22Rv1 (cell line): ENCODE measurements around the gene DAP3.
"Not testable (repeated sequence)": the region's sequence is repeated elsewhere in the genome, so short reads cannot be mapped to it uniquely, and the experiment has no call there.

Experiments used
- ZFX ChIP-seq: fragments of 450-650 bp; IDR thresholded peaks from 2 replicates; pipeline ENCODE4 v1.6.1; 2017; ENCODE audit warnings: antibody characterized with exemption, borderline replicate concordance
- TF ChIP-seq, protein P1 (sequence below): fragments of 450-650 bp; IDR thresholded peaks from 2 replicates; pipeline ENCODE4 v1.5.1; 2017; ENCODE audit warnings: mild to moderate bottlenecking

DNA sequence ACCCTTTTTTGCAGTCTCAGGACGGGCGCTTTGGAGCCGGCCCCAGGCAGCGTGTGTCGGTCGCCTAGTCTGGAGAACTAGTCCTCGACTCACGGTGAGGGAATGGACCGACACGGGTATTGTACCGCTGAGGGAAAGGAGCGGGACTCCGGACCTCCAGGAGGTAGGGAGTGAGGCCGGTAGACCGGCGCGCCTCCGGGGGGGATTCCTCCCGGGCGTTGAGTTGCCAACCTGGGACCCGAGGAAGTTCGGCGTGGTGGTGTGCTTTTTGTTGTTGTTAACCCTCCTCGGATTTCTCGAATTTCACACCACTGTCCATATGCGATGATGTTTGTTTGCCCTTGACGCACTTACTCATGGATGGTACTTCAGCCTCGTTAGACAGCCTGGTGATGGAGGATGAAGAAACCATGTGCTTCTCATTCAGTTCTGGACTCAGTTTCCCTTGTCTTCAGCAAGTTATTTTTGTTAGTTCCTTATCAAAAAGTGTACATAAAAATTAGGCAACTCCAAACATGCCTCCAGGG, at the start of gene DAP3:
- TF ChIP-seq, protein P1, sequence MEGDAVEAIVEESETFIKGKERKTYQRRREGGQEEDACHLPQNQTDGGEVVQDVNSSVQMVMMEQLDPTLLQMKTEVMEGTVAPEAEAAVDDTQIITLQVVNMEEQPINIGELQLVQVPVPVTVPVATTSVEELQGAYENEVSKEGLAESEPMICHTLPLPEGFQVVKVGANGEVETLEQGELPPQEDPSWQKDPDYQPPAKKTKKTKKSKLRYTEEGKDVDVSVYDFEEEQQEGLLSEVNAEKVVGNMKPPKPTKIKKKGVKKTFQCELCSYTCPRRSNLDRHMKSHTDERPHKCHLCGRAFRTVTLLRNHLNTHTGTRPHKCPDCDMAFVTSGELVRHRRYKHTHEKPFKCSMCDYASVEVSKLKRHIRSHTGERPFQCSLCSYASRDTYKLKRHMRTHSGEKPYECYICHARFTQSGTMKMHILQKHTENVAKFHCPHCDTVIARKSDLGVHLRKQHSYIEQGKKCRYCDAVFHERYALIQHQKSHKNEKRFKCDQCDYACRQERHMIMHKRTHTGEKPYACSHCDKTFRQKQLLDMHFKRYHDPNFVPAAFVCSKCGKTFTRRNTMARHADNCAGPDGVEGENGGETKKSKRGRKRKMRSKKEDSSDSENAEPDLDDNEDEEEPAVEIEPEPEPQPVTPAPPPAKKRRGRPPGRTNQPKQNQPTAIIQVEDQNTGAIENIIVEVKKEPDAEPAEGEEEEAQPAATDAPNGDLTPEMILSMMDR, result not testable (repeated sequence)
- TF ChIP-seq ZFX, result not testable (repeated sequence)
